GM21825 (cell line): ENCODE data around the gene SSTR5.

Source experiments
- ATAC-seq: cut with Tn5 transposase; IDR thresholded peaks from one replicate; pipeline ENCODE4 v1.9.1; 2021; ENCODE audit warnings: mild to moderate bottlenecking, moderate library complexity; ENCODE audit not compliant: unreplicated experiment

The SSTR5 gene

DNA sequence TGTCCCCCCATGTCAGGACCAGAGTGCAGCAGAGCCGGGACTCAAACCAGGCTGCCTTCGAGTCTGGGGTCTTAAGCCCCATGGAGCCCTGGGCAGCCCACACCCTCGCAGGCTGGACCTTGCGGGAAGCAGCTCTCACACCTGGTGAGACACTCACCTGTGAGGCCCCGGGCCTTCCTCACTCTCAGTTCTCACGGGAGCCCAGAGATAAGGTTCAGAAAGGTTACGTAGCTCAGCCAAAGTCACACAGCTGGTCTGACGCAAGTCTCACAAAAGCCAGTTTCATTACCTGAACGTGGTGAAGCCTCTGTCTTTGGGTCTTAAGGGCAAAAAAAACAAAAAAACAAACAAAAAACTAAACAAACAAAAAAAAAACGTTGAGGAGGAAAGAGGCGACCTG, 32.8 kb upstream of the SSTR5 start:
- no peak for ATAC-seq

GRCh38 chr16:1040346-1040745, 32.2 kb upstream of the SSTR5 start:
- ATAC-seq = no peak

DNA sequence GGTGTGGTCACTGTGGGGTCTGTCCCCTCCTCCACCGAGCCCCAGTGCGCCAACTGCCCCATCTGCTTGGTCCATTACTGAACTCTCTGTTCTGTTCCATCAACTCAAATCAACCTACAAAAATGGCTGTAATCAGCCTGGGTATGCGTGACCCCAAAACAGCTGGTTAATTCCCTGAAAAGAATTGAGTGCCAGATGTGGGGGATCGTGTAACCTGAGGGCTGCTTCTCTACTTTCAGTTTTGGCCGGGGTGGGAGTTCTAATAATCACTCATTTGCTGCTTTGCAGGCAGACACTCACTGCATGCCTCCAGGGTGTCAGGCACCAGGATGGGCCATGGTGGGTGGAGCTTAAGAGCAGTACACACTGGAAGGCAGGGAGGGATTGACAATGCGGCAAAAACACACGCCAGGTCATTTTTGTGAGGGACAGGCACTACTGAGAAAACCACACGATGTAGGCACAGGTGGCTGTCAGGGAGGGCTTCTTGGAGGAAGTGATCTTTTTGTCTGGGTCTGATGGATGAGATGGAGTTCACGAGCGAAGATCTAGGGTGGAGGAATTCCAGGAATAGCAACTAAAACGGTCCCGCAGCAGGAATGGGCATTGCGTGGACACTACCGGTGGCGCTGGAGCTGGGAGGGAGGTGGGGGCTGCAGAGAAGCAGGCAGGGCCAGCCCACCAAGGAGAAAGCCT, 30.4 kb upstream of the SSTR5 start:
- no peak for ATAC-seq

DNA sequence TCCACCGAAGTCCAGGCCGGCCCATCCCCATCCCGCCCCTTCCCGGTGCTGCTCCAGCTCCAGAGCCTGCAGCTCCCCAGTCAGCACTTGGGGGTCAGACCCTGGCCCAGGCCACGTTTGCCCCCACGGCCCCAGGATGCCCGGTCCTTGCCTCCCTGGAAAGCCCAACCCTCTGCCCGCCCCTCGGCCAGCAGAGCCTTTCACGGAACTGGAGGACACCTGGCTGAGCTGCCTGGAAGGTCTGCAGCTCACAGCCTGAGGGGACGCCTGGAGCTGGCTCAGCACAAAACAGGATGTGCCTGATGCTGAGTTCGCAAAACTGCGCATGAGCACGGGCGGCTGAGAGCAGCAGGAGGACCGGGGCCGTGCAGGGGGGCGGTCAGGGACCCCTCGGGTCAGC, 29.7 kb upstream of the SSTR5 start:
- ATAC-seq = no peak

DNA sequence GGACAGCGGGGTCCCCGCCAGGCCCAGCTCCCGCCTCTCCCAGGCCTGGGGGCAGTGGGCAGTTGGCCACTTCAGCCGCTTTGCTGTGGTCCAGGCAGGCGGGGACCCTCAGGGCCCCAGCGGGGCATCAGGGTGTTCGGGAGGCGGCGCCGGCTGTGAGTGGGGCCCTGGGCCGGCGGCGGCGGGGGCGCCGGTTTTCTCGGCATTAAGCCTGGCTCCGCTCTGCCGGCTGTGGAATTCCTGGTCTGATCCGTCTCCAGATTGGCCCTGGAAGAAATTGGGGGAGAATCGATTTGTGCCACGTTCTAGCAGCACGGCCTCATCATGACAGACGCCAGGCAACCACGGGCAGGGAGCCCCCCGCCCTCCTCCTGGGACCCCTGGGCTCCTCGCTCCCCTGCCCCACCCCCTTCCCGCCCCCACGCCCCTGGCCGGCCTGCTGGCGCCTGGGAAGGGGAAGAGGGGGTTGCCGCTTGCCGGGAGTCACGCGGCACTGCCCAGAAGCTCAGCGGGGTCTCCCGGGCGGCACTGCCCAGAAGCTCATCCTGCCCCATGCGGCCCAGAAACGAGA, 28.6 kb upstream of the SSTR5 start:
- no peak for ATAC-seq

DNA sequence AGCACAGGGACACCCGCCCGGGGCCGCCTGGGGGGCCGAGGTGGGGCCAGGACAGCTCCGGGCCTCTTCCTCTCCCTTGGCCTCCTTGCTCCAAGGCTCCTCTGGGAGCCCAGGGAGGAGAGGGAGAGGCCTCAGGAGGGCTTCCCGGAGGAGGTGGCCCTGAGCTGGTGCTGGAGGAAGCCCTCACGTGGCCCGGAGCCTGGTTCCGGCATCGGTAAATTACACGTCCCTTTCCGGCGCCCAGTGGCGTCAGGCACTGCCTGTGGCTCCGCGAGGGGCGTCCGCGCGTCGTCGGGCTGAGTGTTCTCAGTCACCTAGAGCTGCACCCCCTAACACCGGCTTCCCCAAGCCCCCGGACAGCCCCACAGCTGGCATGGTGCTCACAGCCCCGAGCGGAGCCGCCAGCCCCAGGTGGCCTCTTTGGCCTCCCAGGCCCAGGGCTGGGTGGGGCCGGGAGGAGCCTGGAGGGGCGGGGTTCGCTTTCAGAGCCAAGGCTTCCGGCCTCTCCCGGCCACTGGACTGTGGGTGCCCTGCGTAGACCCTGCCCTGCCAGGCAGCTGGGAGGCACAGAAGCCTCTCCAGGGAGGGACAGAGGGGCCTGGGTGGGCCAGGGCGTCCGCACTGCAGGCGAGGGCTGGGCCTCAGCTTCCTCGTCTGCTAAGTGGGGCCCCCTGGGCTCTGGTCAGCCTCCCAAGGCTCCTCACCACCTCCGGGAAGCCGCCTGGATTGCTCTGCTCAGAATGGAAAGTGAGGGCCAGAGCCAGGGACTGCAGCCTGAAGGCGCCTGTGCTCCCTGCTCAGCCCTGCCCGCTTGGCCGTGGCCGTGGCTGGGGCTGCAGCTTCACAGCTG, 27.9 kb upstream of the SSTR5 start:
- no peak for ATAC-seq

DNA sequence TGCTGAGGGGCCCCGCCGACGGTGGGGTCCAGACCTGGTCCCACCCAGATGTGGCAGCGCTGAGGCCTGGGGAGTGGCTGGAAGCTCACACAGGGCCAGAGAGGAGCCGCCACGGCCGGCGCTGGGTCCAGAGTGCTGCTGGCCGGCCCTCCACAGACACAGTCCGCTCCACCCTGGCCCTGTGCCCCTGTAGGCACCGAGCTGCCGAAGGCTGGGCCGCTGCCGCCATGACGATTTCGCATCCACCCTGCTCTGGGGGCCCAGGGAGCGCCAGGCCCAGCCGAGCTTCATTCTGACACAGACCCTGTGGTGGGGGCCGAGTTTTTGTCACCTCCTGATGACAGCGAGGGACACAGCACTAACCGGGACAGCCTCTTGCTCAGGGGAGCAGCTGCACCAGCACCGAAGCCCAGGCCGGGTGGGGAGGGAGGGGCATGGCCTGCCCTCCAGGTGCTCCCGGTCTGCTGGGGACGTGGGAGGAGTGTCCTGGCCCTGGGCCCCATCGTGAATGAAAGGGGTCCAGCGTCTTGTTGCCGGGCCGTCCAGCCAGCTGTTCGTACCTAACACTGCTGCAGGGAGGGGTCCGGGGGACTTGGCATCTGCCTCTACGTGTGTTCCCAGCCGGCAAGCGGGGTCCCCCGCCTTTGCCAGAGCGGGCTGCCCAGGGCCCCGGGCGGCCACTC, 27.1 kb upstream of the SSTR5 start:
- no peak for ATAC-seq

DNA sequence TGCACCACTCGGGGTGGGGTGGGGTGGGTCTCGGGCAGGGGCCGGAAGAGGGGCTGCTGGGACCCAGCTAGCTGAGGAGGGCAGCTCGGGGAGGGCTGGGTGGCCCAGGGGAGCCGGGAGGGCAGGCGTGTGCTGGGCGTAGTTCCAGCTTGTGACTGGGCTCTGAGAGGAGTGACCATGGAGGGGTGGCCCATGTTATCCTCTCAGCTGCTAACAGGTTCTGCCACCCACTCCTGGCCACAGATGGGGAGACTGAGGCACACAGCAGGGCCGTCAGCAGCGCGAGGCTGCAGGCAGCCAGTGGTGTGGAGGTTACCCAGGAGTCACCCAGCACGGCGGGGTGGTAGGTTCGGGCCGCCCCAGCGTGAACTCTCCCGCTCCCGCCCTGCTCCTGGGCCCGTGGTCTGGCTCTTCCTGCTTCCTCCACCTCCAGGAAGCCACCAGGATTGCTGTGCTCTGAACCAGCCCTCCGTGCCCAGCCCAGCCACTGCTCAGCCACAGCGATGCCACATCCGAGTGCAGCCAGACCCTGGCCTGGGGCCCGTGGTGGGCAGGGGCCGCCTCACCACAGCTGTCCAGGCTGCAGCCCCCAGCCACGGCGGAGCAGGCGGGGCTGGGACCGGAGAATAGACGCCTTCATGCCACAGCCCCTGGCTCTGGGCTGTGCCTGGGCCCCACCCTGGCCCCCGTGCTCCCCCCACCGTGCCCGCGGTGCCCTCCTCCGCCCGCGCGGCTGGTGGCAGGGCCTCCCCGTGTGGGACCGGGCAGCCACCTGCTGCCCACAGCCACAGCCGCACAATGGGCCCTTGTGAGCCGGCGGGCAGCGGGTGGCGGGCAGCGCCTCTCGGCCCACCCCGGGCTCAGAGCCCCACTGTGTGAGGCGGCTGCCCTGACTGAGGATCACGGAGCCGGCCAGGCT, 26.3 kb upstream of the SSTR5 start:
- ATAC-seq = no peak

- ATAC-seq = no peak
These were observed 25.4 kb upstream of the SSTR5 start for GRCh38 chr16:1047123-1047522.

- no peak for ATAC-seq
These were observed 24.7 kb upstream of the SSTR5 start for GRCh38 chr16:1047801-1048200.

- no peak for ATAC-seq
These were observed 24.0 kb upstream of the SSTR5 start for GRCh38 chr16:1048442-1049112.

DNA sequence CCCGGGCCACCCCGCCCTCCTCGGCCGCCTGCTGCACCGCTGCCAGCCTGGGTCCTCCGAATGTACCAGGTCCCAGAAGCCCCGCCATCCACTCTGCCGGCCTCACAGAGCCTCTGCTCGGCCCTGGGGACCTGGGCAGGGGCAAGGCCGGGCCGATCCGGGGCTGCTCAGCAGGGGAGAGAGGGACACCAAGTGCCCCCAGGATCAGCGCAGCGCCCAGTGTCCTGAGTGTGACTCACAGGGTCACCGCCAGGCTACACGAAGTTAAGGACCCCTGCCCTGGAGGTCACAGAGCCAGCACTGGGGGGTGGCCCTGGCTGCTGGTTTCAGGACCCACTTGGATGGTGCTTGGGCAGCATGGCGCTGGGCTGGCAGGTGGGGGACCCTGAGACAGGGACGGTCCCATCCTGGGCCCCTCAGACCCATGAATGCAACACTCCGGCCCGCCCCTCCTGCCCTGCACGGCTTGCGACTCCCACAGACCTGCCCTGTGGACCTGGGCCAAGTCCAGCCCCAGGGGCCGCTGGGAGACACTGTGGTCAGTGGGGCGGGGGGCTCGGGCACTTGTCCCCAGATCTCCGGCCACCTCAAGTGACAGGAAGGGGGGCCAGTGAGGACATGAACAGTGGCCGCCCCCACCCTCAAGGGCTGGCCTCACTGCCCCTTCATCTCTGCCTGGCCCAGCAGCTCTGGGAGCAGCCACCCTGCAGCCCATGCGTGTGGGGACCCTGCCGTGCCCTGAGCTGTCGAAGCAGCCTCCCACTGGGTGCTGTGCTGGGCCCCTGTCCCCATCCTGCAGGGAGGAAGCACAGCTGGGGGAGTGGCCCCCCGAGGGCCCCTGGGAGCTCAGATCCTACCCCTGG, 23.2 kb upstream of the SSTR5 start:
- ATAC-seq = no peak

DNA sequence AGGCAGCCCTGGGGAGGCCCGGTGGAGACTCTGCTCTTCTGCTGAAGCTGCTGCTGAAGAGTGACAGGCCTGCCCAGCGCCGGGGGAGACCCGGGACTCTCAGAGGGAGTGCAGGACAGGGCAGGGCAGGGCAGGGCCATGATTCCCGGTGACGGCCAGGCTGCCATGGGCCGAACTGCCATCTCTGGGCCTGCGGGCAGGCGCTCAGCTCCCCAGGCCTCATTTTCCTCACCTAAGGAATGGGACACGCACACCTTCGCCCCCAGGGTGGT, 22.6 kb upstream of the SSTR5 start:
- ATAC-seq = no peak

DNA sequence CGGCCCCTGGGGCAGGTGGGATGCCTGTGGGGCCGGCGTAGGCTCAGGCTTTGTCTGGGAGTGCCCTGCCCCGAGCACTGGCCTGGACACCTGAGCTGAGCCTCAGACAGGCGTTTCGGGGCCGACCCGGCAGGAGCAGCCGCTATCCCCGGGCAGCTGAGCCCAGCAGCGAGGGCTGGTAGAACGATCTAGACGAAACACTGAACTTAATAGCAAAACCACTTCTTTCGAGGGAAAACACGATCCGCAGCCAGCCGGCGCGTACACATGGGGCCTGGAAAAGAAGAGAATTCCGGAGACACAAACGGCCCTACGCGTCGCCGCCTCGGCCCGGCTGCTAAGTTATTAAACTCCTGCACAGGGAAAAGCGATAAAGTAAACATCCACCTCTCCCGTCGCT, 22.0 kb upstream of the SSTR5 start:
- ATAC-seq = no peak

DNA sequence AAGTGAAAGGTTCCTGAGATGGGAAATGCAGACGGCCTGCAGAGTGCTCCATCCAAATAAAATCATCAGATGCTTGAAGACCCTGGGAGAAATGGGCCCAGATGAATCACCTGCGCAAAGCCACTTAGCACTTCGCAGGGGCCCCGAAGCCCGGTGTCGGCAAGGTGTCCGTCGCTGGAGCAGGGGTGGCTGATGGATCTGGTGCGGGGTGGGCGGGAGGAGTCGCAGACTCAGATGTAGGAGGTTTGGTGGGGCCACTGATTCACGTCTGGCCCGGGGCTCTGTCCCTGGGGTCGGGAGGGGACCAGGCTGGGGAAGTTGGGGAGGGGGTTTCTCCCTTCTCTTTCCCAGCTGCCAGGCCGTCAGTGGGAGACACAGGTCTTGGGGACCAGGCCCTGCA, 21.6 kb upstream of the SSTR5 start:
- no peak for ATAC-seq

- ATAC-seq = no peak
These were observed 21.1 kb upstream of the SSTR5 start for GRCh38 chr16:1051446-1051845.

- no peak for ATAC-seq
These were observed 19.8 kb upstream of the SSTR5 start for GRCh38 chr16:1052721-1053120.

DNA sequence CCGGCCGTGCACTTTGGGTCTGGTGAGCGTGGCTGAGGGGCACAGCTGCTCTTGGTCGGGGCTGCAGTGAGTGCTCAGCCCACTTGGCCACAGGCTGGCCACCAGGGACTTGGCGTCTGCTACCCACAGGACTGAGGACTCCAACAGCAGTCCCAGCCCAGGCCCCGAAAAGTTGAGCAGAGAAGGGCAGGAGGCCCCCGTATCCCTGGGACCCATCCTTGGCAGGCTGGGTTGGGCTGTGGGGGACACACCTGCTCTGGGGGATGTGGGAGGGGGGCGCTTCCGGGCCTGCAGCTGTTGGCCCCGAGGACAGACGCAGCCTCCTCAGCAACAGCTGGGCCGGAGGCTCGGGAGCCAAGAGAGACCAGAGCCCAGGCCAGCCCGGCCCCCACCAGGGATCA, 19.4 kb upstream of the SSTR5 start:
- ATAC-seq = no peak

DNA sequence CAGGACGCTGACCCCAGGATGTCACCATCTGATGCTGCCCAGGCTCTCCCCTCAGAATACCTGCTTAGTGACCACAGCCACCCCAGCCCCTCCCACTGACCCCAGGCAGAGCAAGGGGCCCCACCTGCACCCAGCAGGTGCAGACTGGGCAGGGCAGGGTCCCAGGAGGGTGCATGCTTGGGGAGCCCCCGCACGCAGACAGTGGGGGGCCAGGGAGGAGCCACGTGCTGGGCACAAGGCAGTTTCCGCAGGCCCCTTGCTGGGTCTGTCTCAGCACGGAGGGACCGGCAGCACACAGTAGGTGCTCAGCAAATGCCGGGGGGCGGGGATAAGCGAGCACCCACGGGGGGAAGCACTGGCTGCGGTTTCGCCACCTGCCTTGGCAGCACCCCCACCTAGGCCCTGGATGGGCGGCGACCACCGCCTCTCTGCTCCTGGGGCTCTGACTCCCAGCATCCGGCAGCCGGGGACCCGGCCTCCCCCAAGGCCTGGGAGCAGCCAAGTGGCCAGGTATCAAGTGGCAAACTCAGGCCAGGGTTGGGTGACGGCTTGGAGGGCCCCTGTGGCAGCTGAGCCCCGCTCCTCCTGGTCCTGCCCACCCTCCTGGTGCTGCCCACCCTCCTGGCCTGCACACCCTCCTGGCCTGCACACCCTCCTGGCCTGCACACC, 18.7 kb upstream of the SSTR5 start:
- no peak for ATAC-seq
